ENCODE results near the gene PRKCZ. TPM values are rescaled to one million over a fixed set of nuclear protein-coding genes. Genes with fewer than 3 reads are reported as not detected.

PRKCZ gene
- polyA plus RNA-seq (2014; cell fraction: cytosol; rRNA removed) = 4.2 and 6.3 TPM in 2 replicates
- 5.0 and 8.7 TPM in 2 replicates for polyA plus RNA-seq (2014; cell fraction: nucleus; rRNA removed)

DNA sequence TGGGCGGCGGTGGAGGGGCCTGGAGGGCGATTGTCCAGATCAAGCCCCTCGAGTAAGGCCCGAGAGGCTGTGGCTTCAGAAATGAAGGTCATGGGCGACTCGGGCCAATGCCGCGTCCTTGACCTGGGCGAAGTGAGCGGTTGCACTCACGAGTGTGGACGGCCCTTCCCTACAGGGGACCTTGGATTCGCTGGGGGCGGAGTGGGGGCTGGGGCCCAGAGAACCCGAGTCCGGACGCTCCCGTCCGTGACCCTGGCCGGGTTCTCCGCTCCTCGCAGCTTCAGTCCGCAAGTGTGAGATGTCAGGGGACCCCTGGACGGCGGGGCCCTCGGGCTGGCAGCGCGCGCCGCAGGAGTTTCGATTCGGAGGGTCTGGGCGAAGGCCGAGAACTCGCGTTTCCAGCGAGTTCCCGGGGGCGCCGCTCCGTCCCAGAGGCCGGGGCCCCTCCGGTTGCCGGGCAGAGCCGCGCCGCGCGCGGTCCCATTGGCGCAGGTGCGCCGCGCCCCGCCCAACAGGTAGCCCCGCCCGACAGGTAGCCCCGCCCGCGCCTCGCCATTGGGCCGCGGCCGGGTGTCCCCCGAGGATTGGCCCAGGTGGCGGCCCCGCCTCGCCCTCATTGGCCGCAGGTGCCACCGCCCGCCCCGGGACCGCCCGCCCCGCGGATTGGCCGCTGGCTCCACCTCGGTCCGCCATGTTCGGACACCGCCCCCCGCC lies at the start of gene PRKCZ:
PRKCZ (plus strand) TSS at position 694 of the 714 bp plus-strand sequence. CDS start 220 bp downstream, outside the sequence.
- DNase-seq (ENCODE audit: low spot score) = no peak

DNA sequence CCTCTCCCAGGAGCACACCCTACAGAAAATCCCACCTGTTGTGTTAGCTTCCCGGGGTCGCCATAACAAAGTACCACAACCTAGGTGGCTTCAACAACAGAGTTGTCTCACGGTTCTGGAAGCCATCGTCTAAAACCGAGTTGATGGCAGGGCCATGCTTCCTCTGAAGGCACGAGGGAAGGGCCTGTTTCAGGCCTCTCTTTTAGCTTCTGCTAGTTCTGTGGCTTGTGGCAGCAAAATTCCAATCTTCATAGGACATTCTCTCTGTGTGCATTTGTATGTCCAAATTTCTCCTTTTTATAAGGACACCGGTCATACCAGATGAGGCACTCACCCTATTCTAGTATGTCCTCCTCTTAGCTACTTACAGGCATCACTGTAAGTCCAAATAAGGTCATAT lies 49.8 kb upstream of the PRKCZ start:
- DNase-seq (ENCODE audit: low spot score) = no peak

DNA sequence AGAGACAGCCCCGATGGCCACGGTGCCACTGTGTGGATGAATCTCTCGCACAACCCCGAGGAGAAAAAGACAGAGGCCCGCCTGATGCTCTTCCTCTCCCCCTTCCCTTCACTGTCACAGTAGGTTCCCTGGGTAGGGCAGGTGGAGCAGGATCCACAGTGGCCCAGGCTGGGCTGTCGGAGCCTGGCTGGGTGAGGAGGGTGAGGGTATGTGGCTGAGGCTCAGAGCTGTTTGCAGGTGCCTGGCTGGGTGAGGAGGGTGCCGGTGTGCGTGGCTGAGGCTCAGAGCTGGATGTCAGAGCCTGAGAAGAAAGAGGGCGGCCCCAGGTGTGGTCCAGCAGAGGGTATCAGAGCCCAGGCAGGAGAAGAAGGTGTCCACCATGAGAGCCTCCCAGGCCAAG lies 49.4 kb upstream of the PRKCZ start:
- no peak for DNase-seq (ENCODE audit: low spot score)

DNA sequence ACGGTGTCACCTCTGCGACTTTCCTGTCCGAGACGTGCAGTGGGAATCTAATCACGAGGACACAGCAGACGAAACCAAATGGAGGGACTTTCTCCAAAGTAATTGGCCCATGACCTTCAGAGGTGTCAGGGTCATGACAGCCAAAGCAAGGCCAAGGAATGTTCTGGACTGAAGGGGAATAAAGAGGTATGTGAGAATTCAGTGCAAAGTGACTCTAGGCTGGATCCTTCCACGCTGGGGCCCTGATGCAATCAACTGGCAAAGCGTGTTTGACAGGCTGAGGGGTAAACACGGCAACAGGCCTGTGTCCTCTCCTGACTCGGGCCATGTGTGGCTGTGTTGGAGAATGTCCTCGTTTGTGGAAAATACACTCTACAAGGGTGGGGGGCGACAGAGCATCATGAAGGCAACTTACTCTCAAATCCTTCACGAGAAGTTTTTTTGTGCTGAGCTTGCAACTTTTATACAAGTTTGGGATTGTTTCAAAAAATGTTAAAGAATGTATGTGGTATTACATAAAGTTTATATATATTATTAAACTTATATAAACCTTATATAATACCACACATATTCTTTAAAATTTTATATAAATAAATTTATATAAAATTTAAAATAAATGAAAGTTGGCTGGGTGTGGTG lies 48.3 kb upstream of the PRKCZ start:
- DNase-seq (ENCODE audit: low spot score) = no peak

- DNase-seq (ENCODE audit: low spot score) = peak; percentile 43
Observed at GRCh38 chr1:2003541-2004131, 46.6 kb upstream of the PRKCZ start, which contains the start of gene CFAP74. Gene CFAP74 (minus strand): TSS chr1:2003786. CDS start chr1:1990956, 12,830 bp downstream.

DNA sequence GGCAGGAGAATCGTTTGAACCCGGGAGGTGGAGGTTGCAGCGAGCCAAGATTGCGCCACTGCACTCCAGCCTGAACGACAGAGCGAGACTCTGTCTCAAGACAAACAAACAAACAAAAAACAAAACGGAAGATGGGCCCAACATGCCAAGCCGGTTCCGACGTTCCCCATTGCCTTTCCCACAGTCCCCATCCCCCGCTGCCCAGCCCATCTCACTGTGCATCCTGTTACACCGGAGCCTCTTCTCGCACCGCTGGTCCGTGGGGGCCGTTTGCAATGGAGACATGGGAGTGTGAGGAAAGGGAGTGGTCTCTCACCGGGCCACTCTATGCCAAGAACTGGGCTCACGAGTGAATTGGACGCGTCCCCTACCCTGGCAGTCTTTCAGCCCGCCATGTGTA lies 45.4 kb upstream of the PRKCZ start:
- no peak for DNase-seq (ENCODE audit: low spot score)

GRCh38 chr1:2009101-2010053 lies 40.8 kb upstream of the PRKCZ start:
- no peak for DNase-seq (ENCODE audit: low spot score)

DNA sequence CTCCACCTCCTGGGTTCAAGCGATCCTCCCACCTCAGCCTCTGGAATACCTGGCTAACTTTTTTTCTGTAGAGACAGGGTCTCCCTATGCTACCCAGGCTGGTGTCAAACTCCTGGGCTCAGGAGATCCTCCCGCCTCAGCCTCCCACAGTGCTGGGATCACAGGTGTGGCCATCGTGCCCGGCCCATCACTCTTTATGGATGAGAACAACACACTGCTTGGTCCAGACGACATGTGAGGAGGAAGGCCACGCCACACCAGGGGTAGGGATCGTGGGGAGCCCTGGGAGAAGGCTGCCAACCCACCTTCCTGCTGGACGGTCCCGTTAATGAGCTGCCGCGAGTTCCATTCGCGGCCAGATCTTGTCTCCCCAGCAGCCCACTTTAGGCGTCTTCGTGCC lies 36.0 kb upstream of the PRKCZ start:
- DNase-seq (ENCODE audit: low spot score) = no peak

DNA sequence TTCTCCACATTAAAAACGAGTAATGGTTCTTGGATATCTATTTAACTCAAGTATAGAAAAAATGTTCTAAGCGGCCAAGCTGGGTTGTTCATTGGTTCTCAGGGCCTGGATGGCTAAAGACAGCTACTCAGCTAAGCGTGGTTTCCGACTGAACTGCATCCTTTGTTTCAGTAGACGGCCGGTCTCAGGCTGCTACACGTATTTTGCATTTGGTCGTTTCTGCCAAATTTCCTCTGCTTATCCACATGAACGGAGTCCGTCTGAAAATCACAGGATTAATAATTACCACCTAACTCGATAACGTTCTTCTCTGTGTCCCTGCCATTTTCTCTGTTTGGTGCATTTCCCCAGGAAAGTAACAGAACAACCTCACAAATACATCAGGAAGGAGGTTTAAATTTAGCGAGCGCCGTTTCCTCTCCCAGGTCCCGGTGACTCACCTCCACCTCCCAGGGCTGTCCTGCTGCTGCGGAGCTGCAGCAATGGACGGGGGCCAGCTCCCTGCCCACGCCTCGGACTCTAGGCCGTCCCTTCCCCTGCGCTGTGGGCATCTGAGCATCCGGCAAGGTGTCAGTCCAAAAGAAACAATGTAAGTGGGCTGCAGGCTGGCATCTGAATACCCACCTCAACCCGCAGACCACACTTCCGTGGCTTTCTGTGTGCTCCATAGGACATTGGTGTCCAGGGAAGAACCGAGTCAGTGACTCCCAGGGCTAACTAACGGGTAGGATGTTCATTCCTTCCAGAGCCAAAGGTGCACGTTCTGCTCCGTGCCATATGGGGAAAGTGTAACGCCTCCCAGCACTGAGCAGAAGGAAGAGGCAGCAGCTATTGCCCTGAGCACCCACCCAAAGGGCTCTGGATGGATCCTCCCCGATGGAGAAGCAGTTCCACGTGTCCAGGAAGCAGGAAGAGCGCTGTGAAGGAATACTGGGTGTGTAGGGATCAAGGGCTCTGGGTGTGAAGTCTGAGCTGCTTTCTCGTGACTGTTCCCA lies 35.2 kb upstream of the PRKCZ start:
- no peak for DNase-seq (ENCODE audit: low spot score)

- no peak for DNase-seq (ENCODE audit: low spot score)
Observed at GRCh38 chr1:2016123-2016522, 34.1 kb upstream of the PRKCZ start.

DNA sequence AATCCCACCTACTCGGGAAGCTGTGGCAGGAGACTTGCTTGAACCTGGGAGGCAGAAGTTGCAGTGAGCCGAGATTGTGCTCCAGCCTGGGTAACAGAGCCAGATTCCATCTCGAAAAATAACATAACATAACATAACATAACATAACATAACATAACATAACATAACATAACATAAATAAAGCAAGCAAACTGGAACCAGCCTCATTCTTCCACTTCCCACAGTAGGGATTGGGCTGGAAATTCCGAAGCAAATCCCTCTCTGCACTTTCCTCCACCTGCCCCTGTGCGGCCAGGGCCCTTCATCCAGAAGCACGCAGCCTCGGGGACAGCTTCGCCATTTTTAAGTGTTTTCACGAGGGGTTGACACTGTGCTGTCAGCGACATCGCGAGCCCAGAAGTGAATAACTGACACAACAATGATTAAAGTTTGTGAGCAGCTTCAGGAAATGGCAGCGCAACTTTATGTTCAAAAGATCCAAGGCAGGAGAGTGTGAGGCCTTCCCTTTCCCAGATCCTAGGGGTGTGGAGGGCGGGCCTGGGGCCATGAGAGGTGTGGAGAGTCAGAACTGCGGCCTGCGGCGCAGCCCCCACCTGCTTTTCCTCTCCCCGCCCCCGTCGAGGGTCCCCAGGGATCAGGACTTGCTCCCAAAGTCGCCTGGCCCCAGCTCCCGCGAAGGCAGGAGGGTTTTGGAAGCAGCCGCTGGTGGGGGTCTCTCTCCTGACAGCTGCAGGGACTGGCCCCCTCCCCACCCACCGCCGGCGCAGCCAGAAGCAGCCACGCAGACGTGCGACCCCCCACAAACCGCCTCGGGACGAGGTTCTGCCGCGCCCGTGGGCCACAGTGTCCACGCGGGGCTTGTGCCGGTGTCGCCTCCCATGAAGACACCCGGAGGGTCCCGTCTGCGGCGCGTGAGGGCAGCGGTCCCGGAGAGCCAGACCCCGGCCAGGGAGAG lies 31.7 kb upstream of the PRKCZ start:
- no peak for DNase-seq (ENCODE audit: low spot score)

DNA sequence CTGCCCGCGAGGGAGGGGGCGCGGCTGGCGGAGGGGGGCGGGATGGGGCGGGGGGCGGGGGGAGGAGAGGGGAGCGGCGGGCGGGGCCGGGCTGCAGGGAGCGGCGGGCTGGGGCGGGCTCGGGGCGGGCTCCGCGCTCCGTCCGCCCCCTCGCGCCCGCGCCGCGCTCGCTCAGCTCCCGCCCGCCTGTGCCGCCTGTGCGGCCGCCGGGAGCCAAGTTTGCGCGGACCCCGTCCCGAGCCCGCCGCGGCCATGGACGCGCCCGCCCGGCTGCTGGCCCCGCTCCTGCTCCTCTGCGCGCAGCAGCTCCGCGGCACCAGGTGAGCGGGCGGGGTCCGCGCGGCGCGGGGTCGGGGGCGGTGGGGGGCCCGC lies 31.1 kb upstream of the PRKCZ start, which contains the start of gene GABRD:
GABRD (plus strand) TSS at position 174 of the 372 bp plus-strand sequence; CDS start at position 253, 79 bp downstream.
- DNase-seq (ENCODE audit: low spot score) = no peak

DNA sequence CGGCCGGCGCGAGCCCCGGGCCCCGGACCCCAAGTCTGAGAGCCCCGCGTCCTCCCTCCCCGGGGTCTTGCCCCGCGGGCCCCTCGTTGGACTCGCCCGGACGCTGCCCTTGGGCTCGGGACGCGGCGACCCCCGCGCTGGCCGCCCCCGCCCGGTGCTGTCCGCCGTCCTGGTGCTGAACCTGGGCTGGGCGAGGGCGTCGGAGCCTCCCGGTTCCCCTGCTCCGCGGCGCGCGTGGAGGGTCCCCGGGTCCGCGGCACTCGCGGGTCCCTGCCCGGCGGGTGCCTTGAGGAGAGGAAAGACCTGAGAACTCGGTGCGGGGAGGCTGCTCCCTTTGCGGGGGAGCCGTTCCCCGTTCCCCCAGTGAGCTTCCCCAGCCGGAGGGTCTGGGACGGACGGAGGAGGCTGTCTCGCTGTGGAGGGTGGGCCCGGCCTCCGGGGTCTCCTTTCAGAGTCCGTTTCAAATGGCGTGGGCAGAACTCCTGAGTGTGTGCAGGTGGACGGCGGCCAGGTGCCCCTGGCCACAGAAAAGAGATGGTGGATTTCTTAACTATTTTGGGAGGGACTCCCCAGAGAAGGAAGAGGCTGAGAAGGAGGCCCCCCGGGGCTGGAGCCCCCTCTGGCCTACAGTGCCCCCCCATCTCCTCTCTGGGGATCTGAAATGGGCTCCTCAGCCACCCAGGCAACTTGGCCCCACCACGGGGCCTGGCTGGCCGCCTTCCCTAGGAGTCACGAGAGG lies 30.5 kb upstream of the PRKCZ start:
- no peak for DNase-seq (ENCODE audit: low spot score)

GRCh38 chr1:2020310-2020655 lies 29.9 kb upstream of the PRKCZ start:
- no peak for DNase-seq (ENCODE audit: low spot score)

DNA sequence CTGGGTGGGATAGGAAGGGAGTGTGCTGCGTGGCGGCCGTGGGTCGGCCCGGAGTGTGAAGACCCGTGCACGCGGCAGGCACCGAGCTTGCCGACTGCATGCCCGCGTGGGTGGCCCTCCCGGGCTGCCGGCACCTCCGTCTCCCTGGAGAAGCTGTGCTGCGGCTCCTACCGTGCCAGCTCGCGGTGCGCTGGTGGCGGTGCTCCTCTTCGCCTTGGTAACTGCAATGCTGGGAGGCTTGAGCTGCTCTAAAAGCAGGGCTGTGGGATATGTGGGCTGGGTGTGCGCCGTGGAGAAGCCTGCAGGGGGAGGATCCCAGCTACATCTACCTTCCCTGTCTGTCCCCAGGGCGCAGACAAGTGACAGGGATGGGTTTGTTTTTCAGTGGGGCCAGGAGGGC lies 28.7 kb upstream of the PRKCZ start:
- DNase-seq (ENCODE audit: low spot score) = no peak

DNA sequence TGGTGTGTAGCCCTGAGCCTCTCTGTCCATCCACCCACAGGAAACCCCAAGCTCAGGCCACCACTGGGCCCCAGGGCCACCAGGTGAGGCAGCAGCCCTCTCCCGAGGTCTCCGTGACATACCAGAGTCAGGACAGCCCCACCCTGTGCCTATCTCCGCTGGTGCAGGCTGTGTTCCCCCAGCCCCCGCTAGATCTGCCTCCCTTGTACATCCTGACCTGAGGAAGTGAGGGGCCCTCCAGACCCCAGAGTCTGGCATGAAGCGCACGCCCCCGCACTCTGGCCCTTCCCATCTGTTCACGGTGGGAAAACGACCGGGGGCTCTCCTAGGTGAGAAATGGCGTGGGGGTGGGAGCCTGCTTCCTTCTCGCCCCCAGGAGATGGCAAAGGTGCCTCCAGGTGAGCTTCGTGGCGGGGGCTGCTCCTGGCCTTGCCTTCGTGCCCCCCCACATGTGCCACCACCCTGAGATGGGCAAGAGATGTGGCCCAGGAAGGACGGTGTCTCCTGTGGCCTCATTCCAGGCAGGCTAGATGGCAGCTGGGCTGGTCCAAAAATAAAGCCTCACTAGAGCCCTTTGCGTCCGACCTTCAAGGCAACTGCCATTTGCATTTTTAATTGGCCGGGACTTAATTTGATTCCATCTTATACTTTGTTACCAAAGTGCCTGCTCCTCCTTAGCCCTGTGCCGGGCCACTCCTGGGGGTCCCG lies 28.0 kb upstream of the PRKCZ start:
- no peak for DNase-seq (ENCODE audit: low spot score)

GRCh38 chr1:2023187-2023586 lies 27.0 kb upstream of the PRKCZ start:
- DNase-seq (ENCODE audit: low spot score) = no peak

- no peak for DNase-seq (ENCODE audit: low spot score)
Observed at GRCh38 chr1:2024451-2024850, 25.8 kb upstream of the PRKCZ start.
